Spleen (tissue), 11 donors: Measurements from ENCODE around the gene IGFALS. TPM values are rescaled to one million over a fixed set of nuclear protein-coding genes. Genes with fewer than 3 reads are reported as not detected.

Experiments
- DNase-seq: peaks from one replicate; pipeline ENCODE4 v3.0.0-alpha.2; 2020
- H3K27ac ChIP-seq, 8 donors: fragments of 200-600 bp; sonication (generic) in 7 of 8; 1 replicate in 4 of 8; 2 replicates in 4 of 8; pipeline versions ENCODE4 v1.5.0 to v1.8.0; 2016 to 2021; ENCODE audit warnings: inconsistent platforms in 4 of 8, mild to moderate bottlenecking in 4 of 8, moderate library complexity in 1 of 8
- H3K27me3 ChIP-seq, 7 donors: fragments of 200-600 bp; sonication (generic) in 6 of 7; replicated peaks in 1 of 7; 1 replicate in 4 of 7; 2 replicates in 3 of 7; pipeline versions ENCODE4 v1.5.0 to v1.8.0; 2016 to 2021; ENCODE audit warnings: inconsistent platforms in 3 of 7, mild to moderate bottlenecking in 1 of 7
- H3K36me3 ChIP-seq, 6 donors: fragments of 200-600 bp; sonication (generic) in 5 of 6; 1 replicate in 4 of 6; 2 replicates in 2 of 6; pipeline versions ENCODE4 v1.5.0 to v1.8.0; 2016 to 2021; ENCODE audit warnings: inconsistent platforms in 2 of 6
- H3K4me1 ChIP-seq, 6 donors: fragments of 200-600 bp; sonication (generic) in 5 of 6; 1 replicate in 3 of 6; 2 replicates in 3 of 6; pipeline versions ENCODE4 v1.5.0 to v1.8.0; 2016 to 2021; ENCODE audit warnings: inconsistent platforms in 3 of 6
- H3K4me3 ChIP-seq, 8 donors: fragments of 200-600 bp; sonication (generic) in 7 of 8; 1 replicate in 4 of 8; 2 replicates in 4 of 8; pipeline versions ENCODE4 v1.5.0 to v1.8.0; 2016 to 2021; ENCODE audit warnings: inconsistent platforms in 4 of 8, mild to moderate bottlenecking in 4 of 8, moderate library complexity in 2 of 8
- H3K9me3 ChIP-seq, 8 donors: fragments of 200-600 bp; sonication (generic) in 7 of 8; 1 replicate in 4 of 8; 2 replicates in 4 of 8; pipeline versions ENCODE4 v1.5.0 to v1.8.0; 2016 to 2021; ENCODE audit warnings: inconsistent platforms in 4 of 8
- POLR2A ChIP-seq, 3 donors: fragments of 450-650 bp; IDR thresholded peaks; one replicate each; pipeline ENCODE4 v1.5.1; 2017; ENCODE audit warnings: antibody characterized with exemption in 3 of 3, mild to moderate bottlenecking in 1 of 3
- POLR2AphosphoS5 ChIP-seq, 3 donors: sonication (generic); formaldehyde crosslinking; IDR thresholded peaks; one replicate each; pipeline ENCODE4 v1.5.1; 2017; ENCODE audit warnings: antibody characterized with exemption in 3 of 3
- WGBS, 5 donors: extraction: QIAGEN DNeasy Blood & Tissue Kit in 3 of 5; methylation state at CpG; one replicate each; pipeline versions ENCODE4 v1.1.5 to v1.1.7; 2013 to 2018; 5-methylcytosine and 5-hydroxymethylcytosine counted together
- intact Hi-C: fragments of 100-400 bp; cut with DNase I; formaldehyde crosslinking; loops from one replicate; pipeline ENCODE4 v1.15.0; 2023; ENCODE audit warnings: low total_unique reads
- polyA plus RNA-seq, 3 donors: library from polyadenylated mRNA; stranded (reverse); fragments of 200-250 nt; gene quantifications; one replicate each; pipeline ENCODE4 v1.2.1, GENCODE V29; 2013
- total RNA-seq, 7 donors: library from RNA; depleted of rRNA in 3 of 7; stranded (reverse); fragments of >200 nt in 3 of 7; fragmentation: NEBNext Ultra II Directional in 4 of 7; extraction: Animal tissue kit (Norgen Biotek cat#: 25700) in 4 of 7; gene quantifications; one replicate each; pipeline versions ENCODE4 v1.1.0 to v1.2.1, GENCODE V29; 2016 to 2021
- TF ChIP-seq, protein P1 (sequence below), 11 experiments: fragments of 200-600 bp in 7 of 11; fragments of 450-650 bp in 4 of 11; sonication (generic) in 4 of 11; IDR thresholded peaks in 8 of 11; conservative IDR thresholded peaks in 3 of 11; 1 replicate in 7 of 11; 2 replicates in 4 of 11; pipeline versions ENCODE4 v1.4.0 to v1.8.0; 2016 to 2021; ENCODE audit warnings: antibody characterized with exemption in 11 of 11, inconsistent platforms in 4 of 11, mild to moderate bottlenecking in 1 of 11
- donor health status: healthy with polysubstance abuse.
- donor health status: DM: no; HTN: no; CAD: no; lungs with moderate emphysema.
- donor health status: DM: no; HTN: no; CAD: no.
- donor health status: Bipolar disorder and iron deficiency.
- donor health status: healthy.
- donor health status: DM: no; HTN: no; CAD: no.
- donor health status: DM: yes; HTN: yes; CAD: no.

IGFALS gene
- total and polyA plus RNA-seq, 10 donors: 0.14 to 0.63 (median 0.29) TPM; not detected in 2

DNA sequence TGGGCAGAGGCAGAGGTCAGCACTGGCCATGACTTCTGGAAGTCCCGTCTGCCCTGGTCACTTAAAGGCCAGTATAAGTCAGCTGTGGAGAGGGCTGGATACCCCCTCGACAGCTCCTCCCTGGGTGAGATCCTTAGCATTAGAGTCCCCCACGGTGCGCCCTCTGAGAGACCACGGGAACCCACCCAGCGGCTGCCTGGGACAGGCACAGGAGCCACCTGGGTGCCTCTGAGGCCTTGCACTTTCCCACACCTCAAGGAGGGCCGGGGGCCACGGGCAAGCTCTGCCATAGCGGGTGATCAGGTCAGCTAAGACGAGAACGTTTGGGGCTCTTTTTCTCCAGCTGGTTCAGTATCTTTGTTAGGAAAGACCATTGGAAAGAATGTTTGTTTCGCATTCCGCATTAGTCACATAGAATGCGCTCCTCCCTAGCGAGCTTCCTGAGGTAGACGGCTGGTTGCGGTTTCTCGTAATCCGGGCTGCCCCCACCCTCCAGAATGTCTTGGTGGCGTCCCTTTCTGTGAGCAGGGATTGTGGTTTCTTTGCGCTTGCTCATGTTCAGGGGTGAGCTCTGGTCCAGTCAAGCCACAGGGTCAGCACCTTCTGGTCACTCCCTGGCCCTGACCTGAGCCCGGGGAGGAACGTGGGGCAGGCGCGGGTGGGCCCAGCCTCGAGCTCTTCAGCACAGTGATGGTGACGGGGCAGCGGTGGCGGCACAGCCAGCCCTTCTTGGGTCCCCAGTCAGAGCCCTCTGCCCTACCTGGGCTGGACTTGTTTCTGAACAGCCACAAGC, 47.4 kb downstream of the IGFALS start:
- no peak overlapping the region for H3K27ac ChIP-seq
- intact Hi-C loops: no loop called here
- WGBS, 5 donors: 90 to 96% (median 94%) methylated on average over 13 to 29 of the region's 29 CpGs
- H3K27me3 ChIP-seq: no peaks in the 10 kb centered on the region
- TF ChIP-seq, protein P1, sequence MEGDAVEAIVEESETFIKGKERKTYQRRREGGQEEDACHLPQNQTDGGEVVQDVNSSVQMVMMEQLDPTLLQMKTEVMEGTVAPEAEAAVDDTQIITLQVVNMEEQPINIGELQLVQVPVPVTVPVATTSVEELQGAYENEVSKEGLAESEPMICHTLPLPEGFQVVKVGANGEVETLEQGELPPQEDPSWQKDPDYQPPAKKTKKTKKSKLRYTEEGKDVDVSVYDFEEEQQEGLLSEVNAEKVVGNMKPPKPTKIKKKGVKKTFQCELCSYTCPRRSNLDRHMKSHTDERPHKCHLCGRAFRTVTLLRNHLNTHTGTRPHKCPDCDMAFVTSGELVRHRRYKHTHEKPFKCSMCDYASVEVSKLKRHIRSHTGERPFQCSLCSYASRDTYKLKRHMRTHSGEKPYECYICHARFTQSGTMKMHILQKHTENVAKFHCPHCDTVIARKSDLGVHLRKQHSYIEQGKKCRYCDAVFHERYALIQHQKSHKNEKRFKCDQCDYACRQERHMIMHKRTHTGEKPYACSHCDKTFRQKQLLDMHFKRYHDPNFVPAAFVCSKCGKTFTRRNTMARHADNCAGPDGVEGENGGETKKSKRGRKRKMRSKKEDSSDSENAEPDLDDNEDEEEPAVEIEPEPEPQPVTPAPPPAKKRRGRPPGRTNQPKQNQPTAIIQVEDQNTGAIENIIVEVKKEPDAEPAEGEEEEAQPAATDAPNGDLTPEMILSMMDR (IDR thresholded peaks at IDR 0.05 in 8 of 11, conservative IDR thresholded peaks at IDR 0.05 in 3 of 11): no peak
- no peak for TF ChIP-seq POLR2A (IDR thresholded peaks at IDR 0.05)
- TF ChIP-seq POLR2AphosphoS5 (IDR thresholded peaks at IDR 0.05): no peak
- DNase-seq: no peak
- H3K4me1 ChIP-seq: no peaks in the 10 kb centered on the region
- H3K4me3 ChIP-seq: no peak overlapping the region
- H3K9me3 ChIP-seq: no peaks in the 10 kb centered on the region
- peaks cover 3 to 100% (median 83%) of the 10 kb centered on the region in 6 donors for H3K36me3 ChIP-seq

DNA sequence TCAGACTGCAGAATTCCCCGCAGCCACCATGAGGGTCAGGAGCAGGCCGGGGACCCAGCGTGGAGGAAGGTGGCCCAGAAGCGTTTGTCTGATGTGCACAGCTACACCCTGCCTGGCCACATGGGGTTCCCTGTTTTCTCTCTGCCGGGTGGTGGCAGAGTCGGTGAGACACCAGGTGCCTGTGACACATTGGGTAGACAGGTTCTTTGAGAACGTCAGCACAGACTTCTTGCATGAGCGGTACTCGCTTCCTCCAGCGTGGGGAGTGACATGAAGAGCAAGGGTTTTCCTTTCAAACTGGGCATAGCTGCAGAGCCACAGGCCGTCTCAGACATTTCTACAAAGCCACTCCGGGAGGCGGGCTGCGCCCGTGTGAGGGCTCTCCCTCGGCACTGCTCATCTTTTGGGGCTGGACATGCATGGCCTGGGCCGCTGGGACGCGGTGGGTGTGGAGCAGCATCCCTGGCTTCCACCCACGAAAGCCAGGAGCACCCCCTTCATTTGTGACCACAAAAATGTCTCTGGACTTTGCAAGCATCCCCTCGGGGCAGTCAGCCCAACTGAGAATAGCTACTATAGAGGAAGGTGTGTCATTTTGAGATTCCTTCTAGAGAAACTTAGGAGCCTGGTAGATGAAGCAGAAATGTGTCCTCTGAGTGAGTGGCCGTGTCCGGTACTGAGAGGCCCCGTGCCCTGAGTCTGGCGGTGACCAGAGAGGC, 48.2 kb downstream of the IGFALS start:
- WGBS, 5 donors: 89 to 95% (median 91%) methylated on average over 20 to 25 of the region's 25 CpGs
- no peak for DNase-seq

DNA sequence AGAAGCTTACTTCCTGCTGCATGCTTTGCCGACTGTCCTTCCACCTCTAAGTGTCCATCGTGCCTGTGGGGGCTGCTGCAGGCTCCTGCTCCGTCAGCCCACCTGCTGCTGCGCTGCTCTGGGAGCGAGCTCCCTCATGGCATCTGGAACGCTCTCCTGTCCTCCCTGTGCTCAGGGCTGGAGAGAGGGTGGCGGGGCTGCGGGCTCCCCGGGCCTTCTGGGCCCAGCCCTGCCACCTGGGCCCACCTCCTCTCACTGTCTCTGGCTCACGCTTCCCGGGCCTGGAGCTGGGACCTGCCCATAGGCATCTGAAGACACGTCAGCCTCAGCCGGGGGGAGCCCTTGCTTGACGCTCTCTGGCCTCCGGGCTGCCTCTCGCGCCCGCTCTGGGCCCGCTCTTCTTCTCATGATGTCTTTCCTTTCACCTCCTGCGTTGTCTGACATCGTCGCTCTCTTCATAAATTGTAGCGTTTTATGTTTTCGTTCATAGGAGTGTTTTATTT, 49.1 kb downstream of the IGFALS start:
- Histone ChIP-seq H3K27ac (no peak overlapping the region), H3K4me3 (no peak overlapping the region), H3K9me3 (no peaks in the 10 kb centered on the region), H3K4me1 (no peaks in the 10 kb centered on the region), H3K27me3 (no peaks in the 10 kb centered on the region), H3K36me3 (peaks cover 3 to 93% (median 77%) of the 10 kb centered on the region in 6 donors)
- intact Hi-C loops: no loop called here
- TF ChIP-seq POLR2AphosphoS5 (IDR thresholded peaks at IDR 0.05) (no peak), POLR2A (IDR thresholded peaks at IDR 0.05) (no peak)
- TF ChIP-seq, protein P1 (IDR thresholded peaks at IDR 0.05 in 8 of 11, conservative IDR thresholded peaks at IDR 0.05 in 3 of 11): no peak
- no peak for DNase-seq
- WGBS, 5 donors: 91 to 96% (median 94%) methylated on average over 24 of the region's 24 CpGs

More for the DNA sequence above, 48.2 kb downstream of the IGFALS start:
- intact Hi-C loops: no loop called here
- TF ChIP-seq POLR2AphosphoS5 (IDR thresholded peaks at IDR 0.05): peak in 1 of 3 donors; percentile 8
- no peak for TF ChIP-seq POLR2A (IDR thresholded peaks at IDR 0.05)
- Histone ChIP-seq H3K9me3 (no peaks in the 10 kb centered on the region), H3K27me3 (no peaks in the 10 kb centered on the region), H3K36me3 (peaks cover 3 to 100% (median 84%) of the 10 kb centered on the region in 6 donors), H3K4me1 (no peaks in the 10 kb centered on the region), H3K4me3 (no peak overlapping the region), H3K27ac (no peak overlapping the region)

DNA sequence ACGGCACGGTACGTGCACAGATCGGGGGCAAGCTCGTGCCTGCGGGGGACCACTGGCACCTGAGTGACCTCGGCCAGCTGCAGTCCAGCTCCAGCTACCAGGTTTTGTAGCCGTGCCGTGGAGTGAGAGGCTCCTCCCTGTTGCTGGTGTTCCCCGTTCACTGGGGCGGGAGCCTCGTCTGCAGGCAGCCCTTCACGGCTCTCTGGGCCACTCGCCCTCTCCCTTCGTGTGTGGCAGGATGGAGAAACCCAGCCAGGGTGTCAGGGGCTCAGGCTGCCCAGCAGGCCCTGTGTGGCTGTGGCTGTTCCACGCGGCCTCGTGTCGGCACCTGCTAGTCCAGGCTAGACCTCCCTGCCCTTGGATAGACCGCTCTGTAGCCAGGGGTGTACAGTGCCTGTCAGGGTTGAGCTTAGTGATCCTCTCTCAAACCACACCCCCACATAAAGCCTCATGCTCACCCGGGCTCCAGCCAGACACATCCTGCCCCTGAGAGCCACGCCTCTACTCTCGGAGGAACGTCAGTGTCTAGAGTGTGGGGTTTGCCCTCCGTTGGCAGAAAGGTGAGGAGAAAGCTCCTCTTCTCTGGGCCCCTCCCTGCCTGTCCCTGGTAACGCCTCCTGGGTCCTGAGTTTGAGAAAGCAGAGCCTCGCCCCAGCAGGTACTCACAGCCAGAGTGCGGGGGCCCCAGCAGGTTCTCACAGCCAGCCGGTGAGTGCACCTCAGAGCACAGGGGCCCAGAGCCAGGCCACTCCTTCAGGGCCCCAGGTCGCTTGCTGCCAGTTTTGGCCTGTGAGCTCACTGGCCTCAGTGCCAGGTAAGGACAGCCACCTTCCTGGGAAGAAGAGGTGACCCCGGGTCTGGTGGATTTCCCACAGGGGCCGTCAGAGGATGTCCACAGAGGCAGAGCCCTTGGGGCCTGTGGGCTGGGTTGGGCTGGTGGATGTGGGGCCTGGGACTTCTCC, 49.8 kb downstream of the IGFALS start:
- no peaks in the 10 kb centered on the region for H3K27me3 ChIP-seq
- DNase-seq: no peak
- WGBS, 5 donors: 92 to 96% (median 93%) methylated on average over 16 to 32 of the region's 32 CpGs
- H3K36me3 ChIP-seq: peaks cover 3 to 85% (median 69%) of the 10 kb centered on the region in 6 donors
- intact Hi-C loops: no loop called here
- no peak overlapping the region for H3K27ac ChIP-seq
- no peaks in the 10 kb centered on the region for H3K9me3 ChIP-seq
- no peak for TF ChIP-seq POLR2A (IDR thresholded peaks at IDR 0.05)
- TF ChIP-seq, protein P1 (IDR thresholded peaks at IDR 0.05 in 8 of 11, conservative IDR thresholded peaks at IDR 0.05 in 3 of 11): no peak
- peak in 1 of 3 donors; percentile 35 for TF ChIP-seq POLR2AphosphoS5 (IDR thresholded peaks at IDR 0.05)
- H3K4me1 ChIP-seq: no peaks in the 10 kb centered on the region
- no peak overlapping the region for H3K4me3 ChIP-seq
